ENCODE data around the gene ZNF541.

DNA sequence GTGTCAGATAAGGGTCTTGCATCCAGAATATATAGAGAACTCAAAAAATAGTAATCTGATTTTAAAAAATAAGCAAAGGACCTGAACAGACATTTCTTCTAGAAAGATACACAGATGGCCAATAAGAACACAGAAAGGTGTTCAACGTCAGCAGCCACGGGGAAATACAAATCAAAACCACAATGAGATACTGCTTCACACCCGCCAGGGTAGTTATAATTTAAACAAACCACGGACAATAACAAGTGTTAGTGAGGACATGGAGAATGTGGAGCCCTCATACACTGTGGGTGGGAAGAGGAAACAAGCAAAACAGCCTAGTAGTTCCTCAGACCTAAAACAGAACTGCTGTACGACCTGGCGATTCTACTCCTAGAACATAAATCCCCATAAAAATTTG lies 31.4 kb downstream of the ZNF541 start:
- no peak for TF ChIP-seq POLR2A (IDR thresholded peaks at IDR 0.05; ENCODE audit: low read depth, low read length)
- no peak for TF ChIP-seq POLR2AphosphoS5 (IDR thresholded peaks at IDR 0.05; ENCODE audit: low read depth, low read length)

All from GM12892 (cell line).